ENCODE measurements around the gene FOXJ2.
A peak's percentile ranks its signal among the peaks of the same experiment; 100 is the strongest.
"Not testable (repeated sequence)": the region's sequence is repeated elsewhere in the genome, so short reads cannot be mapped to it uniquely, and the experiment has no call there.

The FOXJ2 gene

DNA sequence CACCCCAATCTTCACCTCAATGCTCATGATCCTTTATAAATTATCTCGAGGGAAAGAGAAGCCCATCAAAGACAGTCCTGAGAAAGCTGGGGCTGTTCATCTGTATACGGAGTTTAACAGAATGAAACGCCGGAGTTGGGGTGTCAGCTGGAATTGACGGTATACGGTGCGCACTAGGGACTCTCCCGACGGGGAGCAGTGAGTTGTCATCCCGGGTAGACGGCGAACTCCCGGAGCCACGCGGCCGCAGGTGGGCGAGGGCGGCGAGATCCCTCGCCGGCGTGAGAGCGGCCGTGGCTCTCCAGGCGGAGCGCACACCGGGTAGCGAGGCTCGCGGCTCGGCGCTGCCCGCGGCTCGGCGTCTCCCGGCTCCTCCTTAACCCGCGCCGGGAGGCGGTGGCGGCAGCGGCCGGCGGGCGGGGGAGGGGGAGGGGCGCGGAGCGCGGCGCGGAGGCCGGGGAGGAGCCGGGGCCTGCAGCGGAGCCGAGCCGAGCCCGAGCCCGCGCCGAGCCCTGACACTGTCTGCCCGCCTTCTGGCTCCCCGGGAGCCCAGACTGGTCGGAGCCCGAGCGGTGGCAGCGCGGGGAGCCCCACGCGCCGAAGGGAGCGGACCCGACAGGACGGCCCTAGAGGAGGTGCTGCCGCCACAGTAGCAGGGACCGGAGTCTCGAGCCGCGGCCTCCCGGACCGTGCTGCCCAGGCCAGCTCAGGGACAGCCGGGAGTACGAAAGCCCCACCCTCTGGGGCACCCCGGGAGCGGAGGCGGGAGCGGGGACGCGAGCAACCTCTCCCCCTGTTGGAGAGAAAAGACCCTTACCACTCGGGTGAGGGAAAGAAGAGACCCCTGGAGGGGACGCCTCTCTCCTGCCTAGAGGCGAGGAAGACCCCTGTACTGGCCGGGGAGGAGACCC lies at the start of gene FOXJ2:
FOXJ2 (plus strand) TSS at position 475 of the 911 bp plus-strand sequence. CDS start 7,117 bp downstream, outside the sequence.
- Mint-ChIP-seq H3K36me3 (ENCODE audit: low read depth) (peaks cover 13% of the 10 kb centered on the region), H3K27ac (peak within 1 kb of the TSS; percentile 78), H3K4me3 (peak within 1 kb of the TSS; percentile 91), H3K27me3 (ENCODE audit: low read depth) (no peaks in the 10 kb centered on the region), H3K4me1 (ENCODE audit: low read depth) (peaks cover 42% of the 10 kb centered on the region), H3K9me3 (no peaks in the 10 kb centered on the region)
- peak; percentile 67 for DNase-seq (ENCODE audit: low spot score)

DNA sequence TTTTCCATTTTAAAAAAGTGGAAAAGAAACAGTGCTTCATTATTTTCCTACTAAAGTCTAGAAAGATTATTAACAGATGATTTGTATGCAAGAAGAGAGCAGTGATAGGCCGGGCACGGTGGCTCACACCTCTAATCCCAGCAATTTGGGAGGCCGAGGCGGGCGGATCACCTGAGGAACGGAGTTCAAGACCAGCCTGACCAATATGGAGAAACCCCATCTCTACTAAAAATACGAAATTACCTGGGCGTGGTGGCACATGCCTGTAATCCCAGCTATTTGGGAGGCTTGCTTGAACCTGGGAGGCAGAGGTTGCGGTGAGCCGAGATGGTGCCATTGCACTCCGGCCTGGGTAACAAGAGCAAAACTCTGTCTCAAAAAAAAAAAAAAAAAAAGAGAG lies 49.5 kb upstream of the FOXJ2 start:
- H3K27me3 Mint-ChIP-seq (ENCODE audit: low read depth); H3K36me3 Mint-ChIP-seq (ENCODE audit: low read depth); H3K9me3 Mint-ChIP-seq; H3K4me3 Mint-ChIP-seq; H3K27ac Mint-ChIP-seq; DNase-seq (ENCODE audit: low spot score): not testable (repeated sequence)
- H3K4me1 Mint-ChIP-seq (ENCODE audit: low read depth), result peaks cover 23% of the 10 kb centered on the region

DNA sequence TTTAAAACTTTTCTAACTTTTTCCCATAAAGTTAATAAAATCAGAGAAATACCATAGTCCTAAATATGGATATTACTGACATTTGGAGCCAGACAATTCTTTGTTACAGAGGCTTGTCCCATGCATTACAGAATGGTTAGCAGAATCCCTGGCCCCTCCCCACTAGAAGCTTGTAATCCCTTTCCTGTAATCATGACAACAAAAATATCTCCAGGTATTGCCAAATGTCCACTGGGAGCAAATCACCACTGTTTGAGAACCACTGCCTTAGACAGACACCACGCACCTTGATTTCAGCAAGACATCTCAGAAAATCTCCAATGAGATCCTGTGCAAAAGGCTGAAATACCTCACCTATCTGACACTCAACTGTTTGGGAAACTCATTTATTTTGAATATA lies 49.1 kb upstream of the FOXJ2 start:
- DNase-seq (ENCODE audit: low spot score); H3K27me3 Mint-ChIP-seq (ENCODE audit: low read depth); H3K9me3 Mint-ChIP-seq; H3K4me3 Mint-ChIP-seq; H3K27ac Mint-ChIP-seq; H3K36me3 Mint-ChIP-seq (ENCODE audit: low read depth): not testable (repeated sequence)
- H3K4me1 Mint-ChIP-seq (ENCODE audit: low read depth), result peaks cover 22% of the 10 kb centered on the region

DNA sequence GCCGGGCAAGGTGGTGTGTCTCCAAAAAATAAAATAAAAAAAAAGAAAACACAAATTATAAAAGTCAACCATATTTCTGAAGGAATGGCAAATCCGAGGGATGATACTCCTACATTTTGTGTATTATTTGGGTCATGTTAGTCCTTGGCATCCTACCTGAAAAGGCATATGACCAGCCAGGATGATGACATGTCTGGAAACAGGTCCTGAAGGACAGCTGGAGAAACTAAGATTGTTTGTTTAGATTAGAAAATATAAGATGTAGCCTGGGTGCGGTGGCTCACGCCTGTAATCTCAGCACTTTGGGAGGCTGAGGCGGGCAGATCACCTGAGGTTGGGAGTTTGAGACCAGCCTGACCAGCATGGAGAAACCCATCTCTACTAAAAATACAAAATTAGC lies 47.6 kb upstream of the FOXJ2 start:
- Mint-ChIP-seq H3K27me3 (ENCODE audit: low read depth) (no peaks in the 10 kb centered on the region), H3K4me1 (ENCODE audit: low read depth) (peaks cover 29% of the 10 kb centered on the region), H3K27ac (no peak overlapping the region), H3K4me3 (no peak overlapping the region), H3K9me3 (no peaks in the 10 kb centered on the region), H3K36me3 (ENCODE audit: low read depth) (no peaks in the 10 kb centered on the region)
- no peak for DNase-seq (ENCODE audit: low spot score)

DNA sequence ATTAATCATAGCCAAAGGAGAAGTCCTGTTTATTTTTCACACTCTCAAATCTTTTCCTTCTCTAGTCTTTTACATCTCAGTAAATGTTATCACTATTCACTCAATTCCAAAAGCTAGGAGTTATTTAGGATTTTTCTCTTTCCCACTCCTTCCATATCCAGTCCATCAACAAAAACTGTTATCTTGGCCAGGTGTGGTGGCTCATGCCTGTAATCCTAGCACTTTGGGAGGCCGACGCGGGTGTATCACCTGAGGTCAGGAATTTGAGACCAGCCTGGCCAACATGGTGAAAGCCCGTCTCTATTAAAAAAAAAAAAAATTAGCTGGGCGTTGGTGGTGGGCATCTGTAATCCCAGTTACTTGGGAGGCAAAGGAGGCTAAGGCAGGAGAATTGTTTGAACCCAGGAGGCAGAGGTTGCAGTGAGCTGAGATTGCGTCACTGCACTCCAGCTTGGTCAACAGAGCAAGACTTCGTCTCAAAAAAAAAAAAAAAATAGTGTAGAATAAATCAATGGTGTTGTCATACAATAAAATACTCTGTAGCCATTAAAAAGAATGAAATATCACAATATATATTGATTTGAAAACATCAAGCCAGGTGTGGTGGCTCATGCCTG lies 46.6 kb upstream of the FOXJ2 start:
- Mint-ChIP-seq H3K4me3 (no peak overlapping the region), H3K4me1 (ENCODE audit: low read depth) (peaks cover 36% of the 10 kb centered on the region), H3K27ac (no peak overlapping the region), H3K9me3 (no peaks in the 10 kb centered on the region), H3K27me3 (ENCODE audit: low read depth) (no peaks in the 10 kb centered on the region), H3K36me3 (ENCODE audit: low read depth) (no peaks in the 10 kb centered on the region)
- no peak for DNase-seq (ENCODE audit: low spot score)

DNA sequence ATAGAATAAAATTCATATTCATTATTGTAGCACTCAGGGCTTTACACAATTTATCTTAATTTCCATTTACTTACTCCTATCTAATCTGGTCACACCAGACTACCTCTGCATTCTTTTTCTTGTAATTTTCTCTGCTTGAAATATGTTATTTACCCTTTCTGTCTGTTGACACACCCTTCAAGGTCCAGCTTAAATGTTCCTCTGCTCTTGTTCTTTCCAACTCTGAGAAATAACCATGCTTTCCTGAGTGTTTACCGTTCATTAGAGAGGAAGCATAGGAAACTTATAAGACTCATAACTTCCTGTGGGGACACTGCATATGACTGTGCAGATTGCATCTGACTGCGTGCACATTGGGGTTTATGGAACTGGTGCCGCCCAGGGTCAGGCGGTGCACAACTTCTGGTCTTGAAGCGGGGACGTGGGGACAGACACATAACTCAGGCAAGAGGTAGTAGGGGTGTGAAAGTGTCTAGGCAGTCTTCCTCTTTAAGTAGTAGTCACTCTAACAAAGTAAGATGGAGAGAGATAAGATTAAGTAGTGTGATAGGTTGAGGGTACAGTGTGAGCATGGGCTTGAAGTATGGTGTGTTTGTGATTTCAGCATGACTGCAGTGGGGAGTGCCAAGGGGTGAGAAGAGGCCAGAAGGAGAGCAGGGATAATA lies 42.6 kb upstream of the FOXJ2 start:
- H3K27ac Mint-ChIP-seq, result peak overlapping the region; percentile 90
- peaks cover 45% of the 10 kb centered on the region for H3K4me1 Mint-ChIP-seq (ENCODE audit: low read depth)

DNA sequence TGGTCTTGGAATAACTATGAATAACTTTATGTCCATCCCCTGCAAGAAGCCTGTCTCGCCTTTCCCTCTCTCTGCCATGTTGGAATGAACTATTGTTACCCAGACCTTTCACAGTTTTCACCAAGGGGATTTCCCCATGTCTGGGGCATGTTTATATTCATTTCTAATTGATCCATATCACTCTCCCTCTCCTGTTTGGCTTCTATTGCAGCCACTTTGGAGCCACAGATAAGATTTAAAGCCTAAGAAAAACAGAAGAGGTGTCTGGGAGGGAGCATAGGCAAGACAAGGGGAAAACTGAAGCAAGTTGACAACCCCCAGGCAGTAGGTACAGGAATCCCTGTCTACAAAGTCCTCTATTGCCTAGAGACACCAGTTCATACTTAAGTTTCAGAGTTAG lies 41.0 kb upstream of the FOXJ2 start:
- no peaks in the 10 kb centered on the region for H3K36me3 Mint-ChIP-seq (ENCODE audit: low read depth)
- H3K27ac Mint-ChIP-seq, result peak overlapping the region; percentile 90
- H3K27me3 Mint-ChIP-seq (ENCODE audit: low read depth), result no peaks in the 10 kb centered on the region
- H3K4me3 Mint-ChIP-seq, result peak overlapping the region; percentile 68
- peaks cover 3% of the 10 kb centered on the region for H3K9me3 Mint-ChIP-seq
- H3K4me1 Mint-ChIP-seq (ENCODE audit: low read depth), result peaks cover 43% of the 10 kb centered on the region
- no peak for DNase-seq (ENCODE audit: low spot score)

More for the DNA sequence above, 42.6 kb upstream of the FOXJ2 start:
- Mint-ChIP-seq H3K27me3 (ENCODE audit: low read depth) (no peaks in the 10 kb centered on the region), H3K4me3 (peak overlapping the region; percentile 68), H3K36me3 (ENCODE audit: low read depth) (no peaks in the 10 kb centered on the region), H3K9me3 (no peaks in the 10 kb centered on the region)
- DNase-seq (ENCODE audit: low spot score), result peak; percentile 92

DNA sequence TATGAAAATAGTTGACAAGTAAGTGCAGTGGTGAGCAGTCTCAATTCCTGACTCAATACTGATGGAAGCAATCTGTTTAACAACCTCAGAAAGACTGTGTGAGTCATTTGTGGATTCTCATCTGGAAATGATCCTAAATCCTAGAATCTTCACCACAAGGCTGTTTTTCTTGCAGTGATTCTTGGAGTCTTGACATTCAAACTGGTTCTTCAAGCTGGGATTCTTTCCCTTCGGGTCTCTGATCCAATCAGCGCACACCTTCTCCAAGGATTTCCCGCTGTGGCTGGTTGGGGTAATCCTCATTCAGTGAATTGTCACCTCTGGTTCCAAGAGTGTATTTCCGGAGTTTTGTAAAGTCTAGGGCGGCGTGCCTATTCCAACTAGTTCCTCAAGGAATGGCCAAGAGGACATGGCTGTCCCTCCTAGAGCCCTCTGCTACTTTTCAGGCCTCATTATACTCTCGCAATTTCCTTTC lies 37.7 kb upstream of the FOXJ2 start:
- Mint-ChIP-seq H3K27ac (no peak overlapping the region), H3K27me3 (ENCODE audit: low read depth) (no peaks in the 10 kb centered on the region), H3K4me3 (no peak overlapping the region), H3K4me1 (ENCODE audit: low read depth) (peaks cover 26% of the 10 kb centered on the region), H3K9me3 (peaks cover 10% of the 10 kb centered on the region), H3K36me3 (ENCODE audit: low read depth) (peaks cover 3% of the 10 kb centered on the region)
- DNase-seq (ENCODE audit: low spot score), result no peak

DNA sequence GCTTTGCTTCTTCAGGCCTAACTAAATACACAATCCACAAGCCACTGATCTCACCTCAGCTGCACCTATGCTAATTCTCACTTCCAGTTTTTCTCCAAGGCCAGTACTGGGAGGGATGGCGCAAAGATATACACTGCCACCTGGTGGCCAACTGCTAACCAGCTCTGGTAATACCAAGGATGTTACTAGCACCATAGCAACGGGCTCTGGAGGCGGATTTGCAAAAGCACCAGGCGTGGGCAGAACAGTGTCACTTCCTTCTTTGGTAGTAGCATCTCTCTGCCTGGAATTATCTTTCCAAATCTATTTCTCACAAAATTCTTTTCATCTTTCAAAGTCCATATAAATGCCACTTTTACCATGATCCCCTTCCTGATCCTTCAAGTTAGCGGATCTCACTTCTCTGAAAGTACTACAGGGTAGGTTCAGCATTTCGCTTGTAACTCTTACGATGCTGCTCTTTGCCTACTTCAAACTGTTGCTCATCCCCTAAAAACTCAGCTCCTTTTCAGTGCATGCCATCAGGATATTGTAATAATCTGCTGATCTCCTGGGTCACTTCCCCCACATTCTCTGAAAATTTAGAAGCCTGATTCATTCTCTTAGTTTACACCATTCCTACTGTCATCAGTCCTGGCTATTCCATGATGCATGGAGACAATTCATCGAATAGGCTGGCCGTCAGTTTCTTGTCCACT lies 37.1 kb upstream of the FOXJ2 start:
- Mint-ChIP-seq H3K27ac (no peak overlapping the region), H3K4me3 (no peak overlapping the region), H3K9me3 (peaks cover 10% of the 10 kb centered on the region), H3K4me1 (ENCODE audit: low read depth) (peaks cover 21% of the 10 kb centered on the region), H3K36me3 (ENCODE audit: low read depth) (peaks cover 3% of the 10 kb centered on the region), H3K27me3 (ENCODE audit: low read depth) (no peaks in the 10 kb centered on the region)
- peak; percentile 89 for DNase-seq (ENCODE audit: low spot score)

DNA sequence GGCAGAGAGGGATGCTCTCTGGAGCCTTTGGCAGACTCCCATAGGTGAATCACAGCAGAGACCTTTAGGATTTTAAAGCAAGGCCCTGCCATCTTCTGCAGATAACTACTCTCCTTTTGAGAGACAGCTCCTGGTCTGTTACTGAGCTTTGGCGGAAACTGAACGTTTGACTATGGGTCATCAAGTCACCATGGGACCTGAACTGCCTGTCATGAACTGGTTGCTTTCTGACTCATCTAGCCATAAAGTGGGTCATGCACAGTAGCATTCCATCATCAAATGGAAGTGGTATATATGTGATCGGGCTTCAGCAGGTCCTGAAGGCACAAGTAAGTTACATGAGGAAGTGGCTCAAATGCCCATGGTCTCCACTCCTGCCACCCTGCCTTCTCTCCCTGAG lies 31.7 kb upstream of the FOXJ2 start:
- DNase-seq (ENCODE audit: low spot score), result peak; percentile 14
- H3K27ac Mint-ChIP-seq; H3K4me1 Mint-ChIP-seq (ENCODE audit: low read depth); H3K36me3 Mint-ChIP-seq (ENCODE audit: low read depth); H3K27me3 Mint-ChIP-seq (ENCODE audit: low read depth); H3K4me3 Mint-ChIP-seq; H3K9me3 Mint-ChIP-seq: not testable (repeated sequence)

DNA sequence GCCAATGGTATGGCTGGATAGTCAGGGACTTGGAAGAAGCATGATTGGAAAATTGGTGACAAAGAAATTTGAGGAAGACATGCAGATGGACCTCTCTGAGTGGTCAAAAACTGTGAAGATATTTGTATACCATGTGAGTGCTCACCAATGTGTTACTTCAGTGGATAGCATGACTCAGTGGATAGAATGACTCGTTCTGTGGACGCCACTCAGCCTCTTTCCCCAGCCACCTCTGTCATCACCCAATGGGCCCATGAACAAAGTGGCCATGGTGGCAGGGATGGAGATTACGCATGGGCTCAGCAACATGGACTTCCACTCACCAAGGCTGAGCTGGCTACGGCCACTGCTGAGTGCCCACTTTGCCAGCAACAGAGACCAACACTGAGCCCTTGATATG lies 31.0 kb upstream of the FOXJ2 start:
- DNase-seq (ENCODE audit: low spot score), result peak; percentile 15
- H3K4me1 Mint-ChIP-seq (ENCODE audit: low read depth); H3K4me3 Mint-ChIP-seq; H3K9me3 Mint-ChIP-seq; H3K36me3 Mint-ChIP-seq (ENCODE audit: low read depth); H3K27me3 Mint-ChIP-seq (ENCODE audit: low read depth); H3K27ac Mint-ChIP-seq: not testable (repeated sequence)

DNA sequence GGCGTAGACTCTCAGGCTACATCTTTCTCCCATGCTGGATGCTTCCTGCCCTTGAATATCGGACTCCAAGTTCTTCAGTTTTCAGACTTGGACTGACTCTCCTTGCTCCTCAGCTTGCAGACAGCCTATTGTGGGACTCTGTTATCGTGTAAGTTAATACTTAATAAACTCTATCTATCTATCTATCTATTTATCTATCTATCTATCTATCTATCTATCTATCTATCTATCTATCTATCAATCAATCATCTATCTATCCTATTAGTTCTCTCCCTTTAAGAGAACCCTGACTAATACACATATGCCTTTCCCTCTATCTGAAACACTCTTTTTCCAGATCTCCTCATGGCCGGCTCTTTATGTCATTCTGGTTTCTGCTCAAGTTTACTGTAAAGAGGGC lies 27.6 kb upstream of the FOXJ2 start:
- not testable (repeated sequence) for H3K4me1 Mint-ChIP-seq (ENCODE audit: low read depth)

DNA sequence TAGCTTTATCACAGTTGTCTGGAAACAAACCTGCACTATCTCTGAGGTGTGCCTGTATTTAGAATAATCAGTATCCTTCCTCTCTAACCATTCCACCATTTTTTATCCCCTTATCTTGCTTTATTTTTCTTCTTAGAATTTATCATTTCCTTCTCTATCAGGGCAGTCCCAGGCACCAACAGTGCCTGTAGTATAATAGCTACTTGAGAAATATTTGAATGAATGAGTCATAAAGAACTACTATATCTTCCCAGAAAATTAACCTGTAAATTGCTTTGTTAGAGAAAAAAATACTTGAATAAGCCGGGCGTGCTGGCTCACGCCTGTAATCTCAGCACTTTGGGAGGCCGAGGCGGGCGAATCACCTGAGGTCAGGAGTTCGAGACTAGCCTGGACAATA lies 21.2 kb upstream of the FOXJ2 start:
- no peaks in the 10 kb centered on the region for H3K36me3 Mint-ChIP-seq (ENCODE audit: low read depth)
- H3K27ac Mint-ChIP-seq, result no peak overlapping the region
- H3K27me3 Mint-ChIP-seq (ENCODE audit: low read depth), result peaks cover 20% of the 10 kb centered on the region
- no peak overlapping the region for H3K4me3 Mint-ChIP-seq
- H3K9me3 Mint-ChIP-seq, result no peaks in the 10 kb centered on the region
- no peak for DNase-seq (ENCODE audit: low spot score)
- no peaks in the 10 kb centered on the region for H3K4me1 Mint-ChIP-seq (ENCODE audit: low read depth)

More for the DNA sequence above, 27.6 kb upstream of the FOXJ2 start:
- H3K9me3 Mint-ChIP-seq; H3K27me3 Mint-ChIP-seq (ENCODE audit: low read depth); H3K27ac Mint-ChIP-seq; H3K36me3 Mint-ChIP-seq (ENCODE audit: low read depth); DNase-seq (ENCODE audit: low spot score); H3K4me3 Mint-ChIP-seq: not testable (repeated sequence)

Measured in T-helper 2 cell treated with Interferon-gamma antibody and Interleukin-4, amounts not matched to agents 5 μg/mL and 100 μg/mL, for 36 hours (primary cell).